MM.1S (cell line): Measurements from ENCODE around the gene PRR3.

Source experiments
- CTCF ChIP-seq: fragments of 300-600 bp; sonication (generic); IDR thresholded peaks from 2 replicates; pipeline ENCODE4 v1.5.1; 2016; ENCODE audit warnings: antibody characterized with exemption, low read length, mixed read lengths
- EZH2 ChIP-seq: fragments of 300-600 bp; sonication (generic); optimal IDR thresholded peaks from 2 replicates; pipeline ENCODE3; 2017; ENCODE audit warnings: low read depth, mild to moderate bottlenecking, antibody characterized with exemption, low read length, mixed read lengths
- EZH2phosphoT487 ChIP-seq: fragments of 300-600 bp; sonication (generic); IDR thresholded peaks from 2 replicates; pipeline ENCODE4 v1.6.1; 2018; ENCODE audit warnings: antibody characterized with exemption, low read length

DNA sequence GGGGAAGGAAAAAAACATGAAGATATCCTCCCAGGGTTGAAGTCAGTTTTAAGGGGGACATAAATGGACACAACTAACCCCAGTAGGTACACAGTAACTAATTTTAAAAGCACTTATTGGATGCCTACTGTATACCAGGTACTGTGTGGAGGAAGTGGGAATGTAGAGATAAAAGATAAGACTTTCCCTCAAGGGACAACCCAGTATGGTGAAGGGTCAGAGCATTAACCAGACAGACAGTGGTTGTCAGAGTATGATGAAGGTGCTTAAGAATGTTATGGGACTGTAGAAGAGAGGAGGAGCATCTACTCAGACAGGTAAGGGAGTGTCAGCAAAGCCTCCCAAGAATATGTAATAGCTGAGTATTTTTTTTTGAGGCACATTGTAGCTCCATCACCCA is 15.1 kb downstream of the PRR3 start:
- TF ChIP-seq CTCF (no peak), EZH2 (no peak), EZH2phosphoT487 (no peak)
